Gastrocnemius medialis (tissue), 4 donors: ENCODE data around the gene MEIS3. TPM values are rescaled to one million over a fixed set of nuclear protein-coding genes. Genes with fewer than 3 reads are reported as not detected.

ENCODE experiments used
- ATAC-seq, 2 donors: fragments of 150-250 bp; one replicate each; pipeline ENCODE4 v1.9.1; 2016
- DNase-seq, 2 donors: peaks; one replicate each; pipeline ENCODE4 v3.0.0-alpha.2; 2019
- H3K27ac ChIP-seq, 4 donors: fragments of 200-600 bp; sonication (generic); 1 replicate in 1 of 4; 2 replicates in 3 of 4; pipeline ENCODE4 v1.5.1; 2016 to 2018; ENCODE audit warnings: mild to moderate bottlenecking in 2 of 4, moderate library complexity in 1 of 4
- H3K27me3 ChIP-seq, 3 donors: fragments of 200-600 bp; sonication (generic) in 2 of 3; 1 replicate in 1 of 3; 2 replicates in 2 of 3; pipeline versions ENCODE4 v1.5.1 to v1.6.0; 2016 to 2019; ENCODE audit warnings: mild to moderate bottlenecking in 1 of 3, moderate library complexity in 1 of 3
- H3K36me3 ChIP-seq, 2 donors: fragments of 200-600 bp; sonication (generic) in 1 of 2; one replicate each; pipeline ENCODE4 v1.5.1; 2017 to 2018
- H3K4me1 ChIP-seq, 2 donors: fragments of 200-600 bp; sonication (generic) in 1 of 2; one replicate each; pipeline ENCODE4 v1.5.1; 2016 to 2017; ENCODE audit warnings: mild to moderate bottlenecking in 2 of 2
- H3K4me3 ChIP-seq, 4 donors: fragments of 200-600 bp; sonication (generic) in 3 of 4; 1 replicate in 1 of 4; 2 replicates in 3 of 4; pipeline ENCODE4 v1.5.1; 2016 to 2019; ENCODE audit warnings: mild to moderate bottlenecking in 2 of 4
- H3K9me3 ChIP-seq, 3 donors: fragments of 200-600 bp; sonication (generic) in 2 of 3; 1 replicate in 1 of 3; 2 replicates in 2 of 3; pipeline ENCODE4 v1.5.1; 2016 to 2019
- POLR2A ChIP-seq, 2 donors: fragments of 450-650 bp; IDR thresholded peaks; one replicate each; pipeline ENCODE4 v1.6.1; 2017; ENCODE audit warnings: antibody characterized with exemption in 2 of 2, mild to moderate bottlenecking in 2 of 2, moderate library complexity in 2 of 2
- in situ Hi-C, 4 donors: fragments of 200-750 bp; cut with MboI; loops; one replicate each; pipeline versions ENCODE4 v1.15.0 to v1.8.0; 2017; ENCODE audit warnings: low sequenced_read_pairs in 4 of 4
- intact Hi-C: fragments of 100-400 bp; cut with DNase I; formaldehyde crosslinking; loops from one replicate; pipeline ENCODE4 v1.15.1; 2023; ENCODE audit warnings: low total_unique reads
- total RNA-seq, 4 donors: library from RNA; depleted of rRNA; stranded (reverse); fragments of >200 nt; gene quantifications; one replicate each; pipeline versions ENCODE4 v1.1.0 to v1.2.3, GENCODE V29; 2016
- TF ChIP-seq, protein P1 (sequence below), 5 experiments: fragments of 450-650 bp in 3 of 5; fragments of 200-600 bp in 2 of 5; sonication (generic) in 2 of 5; IDR thresholded peaks in 4 of 5; conservative IDR thresholded peaks in 1 of 5; 1 replicate in 4 of 5; 2 replicates in 1 of 5; pipeline ENCODE4 v1.5.1; 2016 to 2019; ENCODE audit warnings: antibody characterized with exemption in 5 of 5, mild to moderate bottlenecking in 3 of 5, moderate library complexity in 3 of 5

MEIS3 gene
- total RNA-seq, 4 donors from 2014 or later = 0.24 to 5.4 (median 2.2) TPM

DNA sequence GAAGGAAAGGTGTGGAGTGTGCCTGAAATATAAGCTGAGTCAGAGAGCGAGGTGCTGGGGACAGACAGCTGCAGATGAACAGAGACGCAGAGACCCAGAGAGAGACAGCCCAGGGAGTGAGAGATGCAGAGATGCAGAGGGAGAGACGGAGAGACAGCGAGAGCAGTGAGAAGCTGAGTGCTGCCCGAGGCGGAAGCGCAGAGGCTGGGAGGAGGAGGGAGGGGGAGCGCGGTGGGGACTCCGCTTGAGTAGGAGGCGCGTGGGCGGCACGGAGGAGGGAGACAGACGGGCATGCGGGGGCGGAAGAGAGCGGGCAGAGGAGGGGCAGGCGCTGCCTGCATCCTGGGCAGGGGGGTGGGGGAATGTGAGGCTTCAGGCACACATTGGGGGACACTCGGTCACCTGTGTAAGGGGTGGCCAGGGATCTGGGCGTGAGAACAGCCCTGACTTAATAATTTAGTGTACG, 26.6 kb upstream of the MEIS3 start:
- Histone ChIP-seq H3K27me3 (peaks cover 80 to 88% (median 84%) of the 10 kb centered on the region in 3 donors), H3K4me3 (no peak overlapping the region), H3K4me1 (no peaks in the 10 kb centered on the region), H3K27ac (no peak overlapping the region), H3K9me3 (no peaks in the 10 kb centered on the region), H3K36me3 (no peaks in the 10 kb centered on the region)
- DNase-seq = no peak
- intact Hi-C loops (no loop called here), in situ Hi-C loops (no loop called here)
- TF ChIP-seq, protein P1, sequence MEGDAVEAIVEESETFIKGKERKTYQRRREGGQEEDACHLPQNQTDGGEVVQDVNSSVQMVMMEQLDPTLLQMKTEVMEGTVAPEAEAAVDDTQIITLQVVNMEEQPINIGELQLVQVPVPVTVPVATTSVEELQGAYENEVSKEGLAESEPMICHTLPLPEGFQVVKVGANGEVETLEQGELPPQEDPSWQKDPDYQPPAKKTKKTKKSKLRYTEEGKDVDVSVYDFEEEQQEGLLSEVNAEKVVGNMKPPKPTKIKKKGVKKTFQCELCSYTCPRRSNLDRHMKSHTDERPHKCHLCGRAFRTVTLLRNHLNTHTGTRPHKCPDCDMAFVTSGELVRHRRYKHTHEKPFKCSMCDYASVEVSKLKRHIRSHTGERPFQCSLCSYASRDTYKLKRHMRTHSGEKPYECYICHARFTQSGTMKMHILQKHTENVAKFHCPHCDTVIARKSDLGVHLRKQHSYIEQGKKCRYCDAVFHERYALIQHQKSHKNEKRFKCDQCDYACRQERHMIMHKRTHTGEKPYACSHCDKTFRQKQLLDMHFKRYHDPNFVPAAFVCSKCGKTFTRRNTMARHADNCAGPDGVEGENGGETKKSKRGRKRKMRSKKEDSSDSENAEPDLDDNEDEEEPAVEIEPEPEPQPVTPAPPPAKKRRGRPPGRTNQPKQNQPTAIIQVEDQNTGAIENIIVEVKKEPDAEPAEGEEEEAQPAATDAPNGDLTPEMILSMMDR (IDR thresholded peaks at IDR 0.05 in 4 of 5, conservative IDR thresholded peaks at IDR 0.05 in 1 of 5) = no peak
- no peak for TF ChIP-seq POLR2A (IDR thresholded peaks at IDR 0.05)
- no peak for ATAC-seq

DNA sequence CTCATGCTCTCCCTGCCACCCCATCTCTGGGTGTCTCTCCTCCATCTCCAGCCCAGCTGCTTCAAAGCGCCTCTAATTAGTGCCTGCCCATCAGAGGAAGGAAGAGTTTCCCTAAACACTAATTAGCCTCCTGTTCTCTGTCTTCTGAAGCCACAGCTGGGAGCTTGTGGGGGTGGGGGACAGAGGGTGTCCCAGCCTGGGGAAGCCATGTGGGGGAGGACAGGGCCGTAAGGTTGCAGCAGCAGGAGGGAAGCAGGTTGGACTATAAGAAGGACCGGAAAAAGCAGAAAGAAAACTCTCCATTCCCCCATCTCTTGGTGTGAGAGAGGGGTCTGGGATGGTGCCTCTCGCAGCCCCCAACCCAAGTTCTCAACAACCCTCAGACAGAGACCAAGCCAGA, 26.2 kb upstream of the MEIS3 start:
- no peak overlapping the region for H3K27ac ChIP-seq
- no peak overlapping the region for H3K4me3 ChIP-seq
- in situ Hi-C loops = no loop called here
- no peaks in the 10 kb centered on the region for H3K36me3 ChIP-seq
- TF ChIP-seq POLR2A (IDR thresholded peaks at IDR 0.05) = no peak
- TF ChIP-seq, protein P1 (IDR thresholded peaks at IDR 0.05 in 4 of 5, conservative IDR thresholded peaks at IDR 0.05 in 1 of 5) = no peak
- peaks cover 79 to 87% (median 82%) of the 10 kb centered on the region in 3 donors for H3K27me3 ChIP-seq
- ATAC-seq (no peak), DNase-seq (no peak)
- no peaks in the 10 kb centered on the region for H3K9me3 ChIP-seq
- intact Hi-C loops = no loop called here
- no peaks in the 10 kb centered on the region for H3K4me1 ChIP-seq

DNA sequence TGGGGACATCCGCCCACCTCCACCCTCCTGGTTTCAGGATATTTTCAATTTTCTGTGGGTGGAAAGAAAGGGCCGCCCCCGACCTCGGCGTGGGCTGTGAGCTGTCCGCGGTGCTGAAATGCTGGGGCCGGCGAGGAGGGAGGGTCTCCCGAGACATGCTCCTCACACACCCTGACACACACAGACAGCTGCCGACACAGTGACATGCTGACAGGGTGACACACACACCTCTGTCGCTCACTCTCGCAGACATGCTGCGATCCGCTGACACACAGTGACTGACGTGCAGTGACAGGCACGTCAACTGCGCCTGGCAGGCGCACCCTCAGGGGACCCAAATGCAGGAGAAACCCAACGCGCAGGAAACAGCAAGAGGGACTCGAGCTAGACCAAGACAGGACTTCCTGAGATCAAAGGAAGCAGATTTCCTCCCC, 25.1 kb upstream of the MEIS3 start:
- Histone ChIP-seq H3K36me3 (no peaks in the 10 kb centered on the region), H3K9me3 (no peaks in the 10 kb centered on the region), H3K4me1 (no peaks in the 10 kb centered on the region), H3K27me3 (peaks cover 71 to 75% (median 74%) of the 10 kb centered on the region in 3 donors), H3K4me3 (no peak overlapping the region), H3K27ac (no peak overlapping the region)
- intact Hi-C loops (no loop called here), in situ Hi-C loops (loop anchor here in 1 of 4 donors (5.0 kb wide), 1 partner anchor 263 kb away; no protein-coding TSS in a partner anchor)
- TF ChIP-seq POLR2A (IDR thresholded peaks at IDR 0.05) = no peak
- TF ChIP-seq, protein P1 (IDR thresholded peaks at IDR 0.05 in 4 of 5, conservative IDR thresholded peaks at IDR 0.05 in 1 of 5) = no peak
- ATAC-seq (no peak), DNase-seq (no peak)

DNA sequence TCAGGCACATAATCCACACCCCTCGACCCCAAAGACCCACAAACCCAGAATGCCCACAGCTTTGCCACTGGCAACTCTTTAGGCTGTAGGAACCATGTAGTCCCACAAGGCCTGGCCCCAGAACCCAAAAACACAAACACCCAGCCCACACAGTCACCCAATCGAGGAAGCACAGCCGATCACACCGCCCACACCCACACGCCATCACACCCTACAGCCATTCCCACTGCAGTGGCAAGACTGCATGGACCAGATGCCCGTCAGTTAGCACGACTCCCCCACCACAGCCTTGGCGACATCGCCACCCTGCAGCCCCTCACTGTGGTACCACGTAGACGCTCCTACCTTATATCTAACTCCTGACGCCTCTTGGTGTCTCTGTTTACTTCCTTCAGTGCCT, 24.0 kb upstream of the MEIS3 start:
- no peak overlapping the region for H3K27ac ChIP-seq
- no peaks in the 10 kb centered on the region for H3K36me3 ChIP-seq
- TF ChIP-seq POLR2A (IDR thresholded peaks at IDR 0.05) = no peak
- TF ChIP-seq, protein P1 (IDR thresholded peaks at IDR 0.05 in 4 of 5, conservative IDR thresholded peaks at IDR 0.05 in 1 of 5) = no peak
- H3K27me3 ChIP-seq = peaks cover 60 to 65% (median 63%) of the 10 kb centered on the region in 3 donors
- H3K9me3 ChIP-seq = no peaks in the 10 kb centered on the region
- in situ Hi-C loops (loop anchor here in 1 of 4 donors (5.0 kb wide), 1 partner anchor 264 kb away; no protein-coding TSS in a partner anchor), intact Hi-C loops (no loop called here)
- H3K4me1 ChIP-seq = no peaks in the 10 kb centered on the region
- DNase-seq = no peak
- no peak for ATAC-seq
- H3K4me3 ChIP-seq = no peak overlapping the region

DNA sequence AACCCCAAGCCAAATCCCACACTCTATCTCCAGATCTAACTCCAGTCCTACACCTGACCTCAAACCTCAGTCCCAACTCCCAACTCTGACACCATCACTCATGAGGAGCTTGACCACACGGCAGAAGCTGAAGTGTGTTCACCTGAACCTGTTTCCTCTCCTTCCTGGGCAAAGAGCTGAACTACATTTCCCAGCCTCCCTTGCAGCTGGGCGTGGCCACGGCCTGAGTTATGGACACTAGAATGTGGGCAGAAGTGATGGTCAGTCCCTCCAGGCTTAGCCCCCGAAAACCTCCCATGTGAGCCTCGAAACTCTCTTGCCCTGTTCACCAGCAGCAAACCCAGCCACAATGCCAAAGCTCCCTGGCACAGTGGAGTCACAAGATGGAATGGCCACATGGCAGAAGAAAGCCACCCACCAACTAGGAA, 19.5 kb upstream of the MEIS3 start:
- Histone ChIP-seq H3K27me3 (peaks cover 24 to 34% (median 25%) of the 10 kb centered on the region in 3 donors), H3K9me3 (no peaks in the 10 kb centered on the region), H3K4me1 (no peaks in the 10 kb centered on the region), H3K4me3 (no peak overlapping the region), H3K27ac (no peak overlapping the region), H3K36me3 (no peaks in the 10 kb centered on the region)
- DNase-seq (no peak), ATAC-seq (no peak)
- TF ChIP-seq, protein P1 (IDR thresholded peaks at IDR 0.05 in 4 of 5, conservative IDR thresholded peaks at IDR 0.05 in 1 of 5) = no peak
- TF ChIP-seq POLR2A (IDR thresholded peaks at IDR 0.05) = no peak
- in situ Hi-C loops = loop anchor here in 3 of 4 donors (5.0 kb wide), 3 partner anchors 78 to 268 kb away; partner anchors contain the start of gene NAPA (in 2 of the 3)
- intact Hi-C loops = no loop called here
